ENCODE results near the gene GOLGA8Q.
"Not testable (repeated sequence)": the region's sequence is repeated elsewhere in the genome, so short reads cannot be mapped to it uniquely, and the experiment has no call there.

The GOLGA8Q gene

GRCh38 chr15:30551750-30552149 is at the start of gene GOLGA8Q:
Gene GOLGA8Q, plus strand, starts transcription at chr15:30552050. Its CDS starts 28 bp downstream, at chr15:30552078.
- not testable (repeated sequence) for DNase-seq

GRCh38 chr15:30502904-30503781 is 48.7 kb upstream of the GOLGA8Q start:
- not testable (repeated sequence) for DNase-seq

- DNase-seq, result not testable (repeated sequence)
Measured at GRCh38 chr15:30504162-30504843, 47.5 kb upstream of the GOLGA8Q start.

- not testable (repeated sequence) for DNase-seq
Measured at GRCh38 chr15:30514545-30514944, 37.3 kb upstream of the GOLGA8Q start.

- not testable (repeated sequence) for DNase-seq
Measured at GRCh38 chr15:30523453-30524243, 28.2 kb upstream of the GOLGA8Q start.

GRCh38 chr15:30525912-30526311 is 25.9 kb upstream of the GOLGA8Q start:
- DNase-seq, result not testable (repeated sequence)

GRCh38 chr15:30529049-30529448 is 22.8 kb upstream of the GOLGA8Q start:
- DNase-seq, result not testable (repeated sequence)

- not testable (repeated sequence) for DNase-seq
Measured at GRCh38 chr15:30566949-30567348, 15.1 kb downstream of the GOLGA8Q start.

- not testable (repeated sequence) for DNase-seq
Measured at GRCh38 chr15:30573012-30573491, 21.2 kb downstream of the GOLGA8Q start.

- DNase-seq, result not testable (repeated sequence)
Measured at GRCh38 chr15:30579394-30579970, 27.6 kb downstream of the GOLGA8Q start.

- DNase-seq, result not testable (repeated sequence)
Measured at GRCh38 chr15:30580716-30581115, 28.9 kb downstream of the GOLGA8Q start.

GRCh38 chr15:30598953-30599352 is 47.1 kb downstream of the GOLGA8Q start:
- DNase-seq, result not testable (repeated sequence)

GRCh38 chr15:30603796-30604195 is 51.9 kb downstream of the GOLGA8Q start, which contains the start of gene GOLGA8H:
Gene GOLGA8H, plus strand, starts transcription at chr15:30604028. Its CDS starts 98 bp downstream, at chr15:30604126.
- not testable (repeated sequence) for DNase-seq

All from stimulated activated CD4-positive, alpha-beta T cell treated with anti-CD3 and anti-CD28 coated beads, Interleukin-4, amount 100 ng/mL, for 1 hour (primary cell).